HUES48 (cell line): Measurements from ENCODE around the gene MGAT5.

Experiments
- H3K27ac ChIP-seq: one replicate; pipeline ENCODE4 v1.7.0; 2013; ENCODE audit warnings: low read depth, low read length, inconsistent platforms
- H3K27me3 ChIP-seq: 2 replicates; pipeline ENCODE4 v1.6.1; 2013; ENCODE audit warnings: mild to moderate bottlenecking, low read length; ENCODE audit not compliant: control insufficient read depth, insufficient read depth
- H3K36me3 ChIP-seq: 2 replicates; pipeline ENCODE4 v1.6.1; 2013; ENCODE audit warnings: low read length; ENCODE audit not compliant: control insufficient read depth, insufficient read depth
- H3K4me1 ChIP-seq: 2 replicates; pipeline ENCODE4 v1.6.1; 2013; ENCODE audit warnings: mild to moderate bottlenecking, low read length; ENCODE audit not compliant: control insufficient read depth, insufficient read depth
- H3K4me3 ChIP-seq: 2 replicates; pipeline ENCODE4 v1.5.1; 2013; ENCODE audit warnings: mild to moderate bottlenecking, low read depth, low read length
- H3K9ac ChIP-seq: 2 replicates; pipeline ENCODE4 v1.6.1; 2013; ENCODE audit warnings: mild to moderate bottlenecking, low read depth, low read length, moderate library complexity
- H3K9me3 ChIP-seq: 2 replicates; pipeline ENCODE4 v1.6.1; 2013; ENCODE audit warnings: low read length; ENCODE audit not compliant: control insufficient read depth, insufficient read depth

Gene MGAT5

GRCh38 chr2:134457765-134458472 is 204.0 kb downstream of the MGAT5 start:
- no peaks in the 10 kb centered on the region for H3K9me3 ChIP-seq
- H3K27me3 ChIP-seq = no peaks in the 10 kb centered on the region
- H3K9ac ChIP-seq = no peak overlapping the region
- H3K27ac ChIP-seq = no peak overlapping the region
- no peak overlapping the region for H3K4me3 ChIP-seq
- no peaks in the 10 kb centered on the region for H3K36me3 ChIP-seq
- no peaks in the 10 kb centered on the region for H3K4me1 ChIP-seq

GRCh38 chr2:134458473-134458853 is 204.6 kb downstream of the MGAT5 start:
- Histone ChIP-seq H3K4me1 (no peaks in the 10 kb centered on the region), H3K36me3 (no peaks in the 10 kb centered on the region), H3K9me3 (no peaks in the 10 kb centered on the region), H3K27ac (no peak overlapping the region), H3K4me3 (no peak overlapping the region), H3K27me3 (no peaks in the 10 kb centered on the region), H3K9ac (no peak overlapping the region)

GRCh38 chr2:134458950-134459349 is 205.1 kb downstream of the MGAT5 start:
- Histone ChIP-seq H3K4me3 (no peak overlapping the region), H3K4me1 (no peaks in the 10 kb centered on the region), H3K36me3 (no peaks in the 10 kb centered on the region), H3K27me3 (no peaks in the 10 kb centered on the region), H3K9ac (no peak overlapping the region), H3K9me3 (no peaks in the 10 kb centered on the region), H3K27ac (no peak overlapping the region)

- no peak overlapping the region for H3K27ac ChIP-seq
- no peak overlapping the region for H3K4me3 ChIP-seq
- H3K9ac ChIP-seq = no peak overlapping the region
- H3K27me3 ChIP-seq = no peaks in the 10 kb centered on the region
- no peaks in the 10 kb centered on the region for H3K36me3 ChIP-seq
- H3K4me1 ChIP-seq = no peaks in the 10 kb centered on the region
- no peaks in the 10 kb centered on the region for H3K9me3 ChIP-seq
Measured at GRCh38 chr2:134459706-134460406, 206.0 kb downstream of the MGAT5 start.

GRCh38 chr2:134460583-134460998 is 206.7 kb downstream of the MGAT5 start:
- no peaks in the 10 kb centered on the region for H3K9me3 ChIP-seq
- no peaks in the 10 kb centered on the region for H3K27me3 ChIP-seq
- no peaks in the 10 kb centered on the region for H3K4me1 ChIP-seq
- H3K4me3 ChIP-seq = no peak overlapping the region
- H3K36me3 ChIP-seq = no peaks in the 10 kb centered on the region
- no peak overlapping the region for H3K9ac ChIP-seq
- no peak overlapping the region for H3K27ac ChIP-seq

- no peak overlapping the region for H3K27ac ChIP-seq
- H3K36me3 ChIP-seq = no peaks in the 10 kb centered on the region
- no peak overlapping the region for H3K4me3 ChIP-seq
- no peaks in the 10 kb centered on the region for H3K27me3 ChIP-seq
- H3K4me1 ChIP-seq = no peaks in the 10 kb centered on the region
- H3K9me3 ChIP-seq = no peaks in the 10 kb centered on the region
- no peak overlapping the region for H3K9ac ChIP-seq
Measured at GRCh38 chr2:134461511-134461910, 207.6 kb downstream of the MGAT5 start.

- Histone ChIP-seq H3K9me3 (no peaks in the 10 kb centered on the region), H3K27ac (no peak overlapping the region), H3K27me3 (no peaks in the 10 kb centered on the region), H3K4me1 (no peaks in the 10 kb centered on the region), H3K4me3 (no peak overlapping the region), H3K9ac (no peak overlapping the region), H3K36me3 (no peaks in the 10 kb centered on the region)
Measured at GRCh38 chr2:134462275-134462674, 208.4 kb downstream of the MGAT5 start.

GRCh38 chr2:134462791-134463698 is 209.2 kb downstream of the MGAT5 start:
- Histone ChIP-seq H3K9me3 (no peaks in the 10 kb centered on the region), H3K4me3 (no peak overlapping the region), H3K27ac (no peak overlapping the region), H3K9ac (no peak overlapping the region), H3K27me3 (no peaks in the 10 kb centered on the region), H3K36me3 (no peaks in the 10 kb centered on the region), H3K4me1 (no peaks in the 10 kb centered on the region)

- Histone ChIP-seq H3K36me3 (no peaks in the 10 kb centered on the region), H3K9ac (no peak overlapping the region), H3K4me1 (no peaks in the 10 kb centered on the region), H3K27me3 (no peaks in the 10 kb centered on the region), H3K27ac (no peak overlapping the region), H3K4me3 (no peak overlapping the region), H3K9me3 (no peaks in the 10 kb centered on the region)
Measured at GRCh38 chr2:134463699-134464022, 209.8 kb downstream of the MGAT5 start.

GRCh38 chr2:134465228-134466105 is 211.6 kb downstream of the MGAT5 start:
- no peak overlapping the region for H3K4me3 ChIP-seq
- H3K9me3 ChIP-seq = no peaks in the 10 kb centered on the region

More at GRCh38 chr2:134465228-134466105, 211.6 kb downstream of the MGAT5 start:
- Histone ChIP-seq H3K27me3 (no peaks in the 10 kb centered on the region), H3K4me1 (no peaks in the 10 kb centered on the region), H3K9ac (no peak overlapping the region), H3K36me3 (no peaks in the 10 kb centered on the region), H3K27ac (no peak overlapping the region)
